ENCODE measurements around the gene TEPSIN. TPM values are rescaled to one million over a fixed set of nuclear protein-coding genes. Genes with fewer than 3 reads are reported as not detected.

Gene TEPSIN
- total and polyA plus RNA-seq, 2 of the 8 experiments (the other 6 are each of a cell fraction or from before 2014, with no cell fraction given): 22.9 to 28.0 TPM

GRCh38 chr17:81190591-81190990 is 48.3 kb downstream of the TEPSIN start:
- H3K23ac ChIP-seq (ENCODE audit: insufficient read length): no peak overlapping the region
- no peak overlapping the region for H3K4me3 ChIP-seq (ENCODE audit: extremely low read depth in 1 of 4, insufficient read depth in 2 of 4, low read depth in 3 of 4, low read length in 4 of 4)
- no peaks in the 10 kb centered on the region for H3K9me3 ChIP-seq (ENCODE audit: insufficient read depth in 2 of 2, low read depth in 1 of 2, low read length in 1 of 2)
- no peaks in the 10 kb centered on the region for H3K4me1 ChIP-seq (replicated peaks in 1 of 4; ENCODE audit: control insufficient read depth in 3 of 4, insufficient read depth in 4 of 4, low read length in 3 of 4)
- H3K18ac ChIP-seq (ENCODE audit: extremely low read depth, low read length): no peak overlapping the region
- no peak overlapping the region for H3K56ac ChIP-seq (replicated peaks; ENCODE audit: insufficient read length, low read depth, low read length)
- H4K5ac ChIP-seq (ENCODE audit: insufficient read length, low read depth, low read length): no peak overlapping the region
- ChIA-PET CTCF (ENCODE audit: partially characterized antibody) (interaction anchor here (0.8 to 3.2 kb wide), 10 partner anchors 10 to 146 kb away, joined by 3 to 25 read pairs (median 3); no protein-coding TSS in a partner anchor), POLR2A (ENCODE audit: partially characterized antibody) (interaction anchor here (1.2 kb wide), 1 partner anchor 55 kb away, joined by 3 read pairs; no protein-coding TSS in a partner anchor)
- DNase-seq (ENCODE audit: low read depth in 1 of 2, low spot score in 2 of 2): no peak
- H3K27ac ChIP-seq (ENCODE audit: low read depth, low read length): no peak overlapping the region
- H2AK5ac ChIP-seq (ENCODE audit: low read depth, low read length): no peak overlapping the region
- no peak overlapping the region for H2BK12ac ChIP-seq (ENCODE audit: low read depth, low read length)
- no peaks in the 10 kb centered on the region for H3K79me1 ChIP-seq (ENCODE audit: low read depth, low read length)
- no peak overlapping the region for H3K14ac ChIP-seq (ENCODE audit: insufficient read length)
- H3K4ac ChIP-seq (replicated peaks; ENCODE audit: insufficient read length, low read depth, low read length): no peak overlapping the region
- no peak overlapping the region for H2BK120ac ChIP-seq (replicated peaks; ENCODE audit: low read depth, low read length)
- H3K79me2 ChIP-seq (ENCODE audit: control insufficient read depth in 1 of 2, insufficient read depth in 2 of 2, low read length in 2 of 2): no peaks in the 10 kb centered on the region
- H2BK5ac ChIP-seq (ENCODE audit: low read depth, low read length): no peak overlapping the region
- H4K8ac ChIP-seq (ENCODE audit: extremely low read depth, insufficient read depth, low read length): no peak overlapping the region
- H3K23me2 ChIP-seq (ENCODE audit: low read depth, low read length): no peaks in the 10 kb centered on the region
- no peak overlapping the region for H3K9ac ChIP-seq (replicated peaks in 1 of 4; ENCODE audit: extremely low read depth in 1 of 4, low read depth in 3 of 4, low read length in 3 of 4)
- H2BK15ac ChIP-seq (ENCODE audit: low read length): no peak overlapping the region
- H3K4me2 ChIP-seq (ENCODE audit: insufficient read depth in 1 of 2, low read depth in 2 of 2, low read length in 2 of 2): no peak overlapping the region
- no peak overlapping the region for H4K91ac ChIP-seq (replicated peaks; ENCODE audit: insufficient read length, low read length)
- no peak overlapping the region for H2BK20ac ChIP-seq (ENCODE audit: low read length)
- no peak overlapping the region for H2AFZ ChIP-seq (ENCODE audit: low read length)
- peaks cover 0 to 2% of the 10 kb centered on the region in 2 experiments for H4K20me1 ChIP-seq (replicated peaks in 1 of 2; ENCODE audit: control insufficient read depth in 1 of 2, insufficient read depth in 2 of 2, low read length in 2 of 2)
- no peak for FAIRE-seq
- 94% methylated on average over 21 of the region's 28 CpGs; no CpG with 5 or more reads in 1 of the 2 experiments for WGBS, 2 experiments (ENCODE audit: extremely low coverage in 1 of 2, insufficient coverage in 1 of 2, insufficient read length in 1 of 2, insufficient replicate concordance in 2 of 2, low coverage in 1 of 2, low lambda C conversion rate in 2 of 2, missing lambda C conversion rate in 1 of 2)
- H3K36me3 ChIP-seq (ENCODE audit: control insufficient read depth in 2 of 4, insufficient read depth in 4 of 4, low read length in 3 of 4): peaks cover 0 to 14% (median 1%) of the 10 kb centered on the region in 4 experiments; a peak in 3 of 8 replicates
- no peaks in the 10 kb centered on the region for H3K27me3 ChIP-seq (replicated peaks in 1 of 4; ENCODE audit: control insufficient read depth in 3 of 4, extremely low read depth in 1 of 4, insufficient read depth in 3 of 4, low read length in 3 of 4)
- no peak for TF ChIP-seq CEBPB (IDR thresholded peaks at IDR 0.05; ENCODE audit: low read depth, low read length)
- TF ChIP-seq SIN3A (conservative IDR thresholded peaks at IDR 0.05 in 1 of 2, IDR thresholded peaks at IDR 0.05 in 1 of 2; ENCODE audit: low read depth in 1 of 2, low read length in 2 of 2): no peak
- no peak for TF ChIP-seq ATF2 (IDR thresholded peaks at IDR 0.05; ENCODE audit: low read length)
- TF ChIP-seq BACH1 (IDR thresholded peaks at IDR 0.05; ENCODE audit: low read length): no peak
- TF ChIP-seq NRF1 (IDR thresholded peaks at IDR 0.05; ENCODE audit: low read depth, low read length): no peak
- no peak for TF ChIP-seq SP4 (IDR thresholded peaks at IDR 0.05; ENCODE audit: low read length)

All from H1 (cell line).